Activated CD8-positive, alpha-beta T cell treated with anti-CD3 and anti-CD28 coated beads for 36 hours (primary cell): ENCODE measurements around the gene PATE2. TPM values are rescaled to one million over a fixed set of nuclear protein-coding genes. Genes with fewer than 3 reads are reported as not detected.

Source experiments
- ATAC-seq: fragments of 200-7000 bp; cut with Tn5 transposase; one replicate; pipeline ENCODE4 v1.10.0; 2021; ENCODE audit warnings: mild to moderate bottlenecking, moderate library complexity
- CTCF ChIA-PET: fragments of 350-600 bp; sonication (Branson Sonifier 250); formaldehyde crosslinking; loops from one replicate; lab custom pipeline; 2021; ENCODE audit warnings: antibody characterized with exemption; lab: Charles Lee
- POLR2A ChIA-PET: fragments of 350-600 bp; sonication (Branson Sonifier 250); formaldehyde crosslinking; loops from one replicate; lab custom pipeline; 2021; ENCODE audit warnings: antibody characterized with exemption; lab: Charles Lee
- DNase-seq: peaks from one replicate; pipeline ENCODE4 v3.0.0-alpha.2; 2020
- H3K27ac Mint-ChIP-seq: one replicate; pipeline ENCODE4 v1.8.0; 2021; ENCODE audit warnings: mild to moderate bottlenecking, mixed read lengths
- H3K27me3 Mint-ChIP-seq: one replicate; pipeline ENCODE4 v1.8.0; 2021; ENCODE audit warnings: mixed read lengths
- H3K36me3 Mint-ChIP-seq: one replicate; pipeline ENCODE4 v1.8.0; 2021; ENCODE audit warnings: low read depth, mixed read lengths
- H3K4me1 Mint-ChIP-seq: one replicate; pipeline ENCODE4 v1.8.0; 2021; ENCODE audit warnings: low read depth, mixed read lengths
- H3K4me3 Mint-ChIP-seq: one replicate; pipeline ENCODE4 v1.8.0; 2021; ENCODE audit warnings: mild to moderate bottlenecking, moderate library complexity, mixed read lengths
- H3K9me3 Mint-ChIP-seq: one replicate; pipeline ENCODE4 v1.8.0; 2021; ENCODE audit warnings: mixed read lengths
- intact Hi-C: fragments of 100-400 bp; cut with micrococcal nuclease; formaldehyde crosslinking; loops from one replicate; pipeline ENCODE4 v1.10.0; 2022
- total RNA-seq, 2 experiments: library from RNA; stranded (reverse); gene quantifications; one replicate each; pipeline ENCODE4 v1.2.3, GENCODE V29; 2021
- TF ChIP-seq, protein P1 (sequence below): fragments of 200-600 bp; IDR thresholded peaks from one replicate; pipeline ENCODE4 v1.8.0; 2022; ENCODE audit warnings: antibody characterized with exemption, mild to moderate bottlenecking

The PATE2 gene
- not detected for total RNA-seq

DNA sequence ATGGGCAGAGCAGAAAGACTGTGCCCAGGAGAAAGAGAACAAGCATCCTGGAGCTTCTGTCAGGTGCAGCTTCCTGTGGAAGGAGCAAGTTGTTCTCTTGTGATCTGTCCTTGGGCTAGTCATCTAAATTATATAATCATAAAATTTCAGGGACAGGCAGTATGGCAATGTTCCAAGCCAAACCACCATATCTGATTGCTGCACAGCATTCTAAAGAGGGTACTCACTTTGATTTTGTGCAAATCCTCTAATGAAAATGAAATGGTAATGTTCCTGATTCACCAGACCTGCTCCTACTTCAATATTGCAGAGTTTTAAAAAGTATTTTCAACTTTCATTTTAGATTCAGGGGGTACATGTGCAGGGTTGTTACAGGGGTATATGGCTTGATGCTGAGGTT, at the start of gene PATE2:
TSS of gene PATE2 (minus strand) at position 101 of the 400 bp plus-strand sequence. CDS start at position 46, 55 bp downstream.
- TF ChIP-seq, protein P1, sequence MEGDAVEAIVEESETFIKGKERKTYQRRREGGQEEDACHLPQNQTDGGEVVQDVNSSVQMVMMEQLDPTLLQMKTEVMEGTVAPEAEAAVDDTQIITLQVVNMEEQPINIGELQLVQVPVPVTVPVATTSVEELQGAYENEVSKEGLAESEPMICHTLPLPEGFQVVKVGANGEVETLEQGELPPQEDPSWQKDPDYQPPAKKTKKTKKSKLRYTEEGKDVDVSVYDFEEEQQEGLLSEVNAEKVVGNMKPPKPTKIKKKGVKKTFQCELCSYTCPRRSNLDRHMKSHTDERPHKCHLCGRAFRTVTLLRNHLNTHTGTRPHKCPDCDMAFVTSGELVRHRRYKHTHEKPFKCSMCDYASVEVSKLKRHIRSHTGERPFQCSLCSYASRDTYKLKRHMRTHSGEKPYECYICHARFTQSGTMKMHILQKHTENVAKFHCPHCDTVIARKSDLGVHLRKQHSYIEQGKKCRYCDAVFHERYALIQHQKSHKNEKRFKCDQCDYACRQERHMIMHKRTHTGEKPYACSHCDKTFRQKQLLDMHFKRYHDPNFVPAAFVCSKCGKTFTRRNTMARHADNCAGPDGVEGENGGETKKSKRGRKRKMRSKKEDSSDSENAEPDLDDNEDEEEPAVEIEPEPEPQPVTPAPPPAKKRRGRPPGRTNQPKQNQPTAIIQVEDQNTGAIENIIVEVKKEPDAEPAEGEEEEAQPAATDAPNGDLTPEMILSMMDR: no peak
- Mint-ChIP-seq H3K27ac (no peak within 1 kb of the TSS), H3K4me1 (no peaks in the 10 kb centered on the region), H3K4me3 (no peak within 1 kb of the TSS), H3K27me3 (peaks cover 22% of the 10 kb centered on the region), H3K9me3 (no peaks in the 10 kb centered on the region), H3K36me3 (no peaks in the 10 kb centered on the region)
- intact Hi-C loops: no loop called here
- CTCF ChIA-PET: no interaction called here
- POLR2A ChIA-PET: no interaction called here
- no peak for DNase-seq
- no peak for ATAC-seq

DNA sequence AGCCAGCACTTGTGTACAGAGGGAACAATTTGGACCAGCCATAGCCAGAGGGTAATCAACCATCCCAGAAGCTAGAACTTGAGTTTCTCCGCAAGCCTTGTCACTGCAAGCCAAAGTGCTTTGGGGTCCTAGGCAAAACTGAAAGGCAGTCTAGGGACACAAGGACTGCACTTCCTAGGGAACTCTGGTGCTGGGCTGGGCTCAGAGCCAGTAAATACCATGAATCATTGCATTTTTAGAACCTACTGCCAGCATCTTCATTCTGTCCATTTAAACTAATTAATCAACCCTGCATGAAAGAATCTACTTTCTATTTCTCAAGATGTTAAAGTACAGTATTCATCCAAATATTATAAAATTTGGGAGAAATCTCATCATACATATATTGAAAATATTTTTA, 29.3 kb upstream of the PATE2 start:
- CTCF ChIA-PET: no interaction called here
- no peaks in the 10 kb centered on the region for H3K36me3 Mint-ChIP-seq
- no peak for ATAC-seq
- peaks cover 6% of the 10 kb centered on the region for H3K9me3 Mint-ChIP-seq
- intact Hi-C loops: no loop called here
- DNase-seq: no peak
- no peak overlapping the region for H3K27ac Mint-ChIP-seq
- no peak overlapping the region for H3K4me3 Mint-ChIP-seq
- TF ChIP-seq, protein P1: no peak
- POLR2A ChIA-PET: no interaction called here
- no peaks in the 10 kb centered on the region for H3K27me3 Mint-ChIP-seq
- H3K4me1 Mint-ChIP-seq: no peaks in the 10 kb centered on the region

DNA sequence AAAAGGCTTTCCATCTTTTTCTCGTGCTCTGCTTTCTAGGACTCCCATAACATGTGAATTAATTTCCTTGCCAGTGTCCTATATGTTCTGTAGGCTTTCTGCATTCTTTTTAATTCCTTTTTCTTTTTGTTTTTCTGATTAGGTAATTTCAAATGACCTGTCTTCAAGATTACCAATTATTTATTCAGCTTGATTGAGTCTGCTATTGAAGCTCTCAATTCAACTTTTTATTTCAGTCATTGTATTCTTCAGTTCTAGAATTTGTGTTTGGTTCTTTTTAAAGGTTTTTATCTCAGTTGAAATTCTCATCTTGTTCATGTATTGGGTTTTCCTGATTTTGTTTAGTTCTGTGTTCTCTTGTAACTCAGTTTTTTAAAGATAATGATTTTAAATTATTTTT, 23.8 kb upstream of the PATE2 start:
- no peak overlapping the region for H3K27ac Mint-ChIP-seq
- H3K9me3 Mint-ChIP-seq: peaks cover 33% of the 10 kb centered on the region
- no peak overlapping the region for H3K4me3 Mint-ChIP-seq
- intact Hi-C loops: no loop called here
- TF ChIP-seq, protein P1: no peak
- H3K27me3 Mint-ChIP-seq: peaks cover 9% of the 10 kb centered on the region
- H3K4me1 Mint-ChIP-seq: no peaks in the 10 kb centered on the region
- POLR2A ChIA-PET: no interaction called here
- CTCF ChIA-PET: no interaction called here
- peaks cover 2% of the 10 kb centered on the region for H3K36me3 Mint-ChIP-seq
- ATAC-seq (no peak), DNase-seq (no peak)

DNA sequence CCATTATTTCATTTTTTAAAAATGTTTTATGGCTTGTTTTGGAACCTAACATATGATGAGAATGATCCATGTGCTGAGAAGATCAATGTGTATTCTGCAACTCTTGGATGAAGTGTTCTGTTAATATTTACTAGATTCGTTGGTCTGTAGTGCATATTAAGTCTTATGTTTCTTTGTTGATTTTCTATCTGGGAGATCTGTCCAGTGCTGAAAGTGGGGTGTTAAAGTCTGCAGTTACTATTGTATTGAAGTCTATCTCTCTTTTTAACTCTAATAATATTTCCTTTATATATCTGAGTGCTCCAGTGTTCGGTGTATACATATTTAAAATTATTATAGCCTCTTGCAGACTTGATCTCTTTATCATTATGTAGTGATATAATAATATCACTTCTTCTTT, 21.2 kb upstream of the PATE2 start:
- ATAC-seq (no peak), DNase-seq (no peak)
- intact Hi-C loops: no loop called here
- Mint-ChIP-seq H3K4me3 (no peak overlapping the region), H3K36me3 (peaks cover 2% of the 10 kb centered on the region), H3K27me3 (peaks cover 16% of the 10 kb centered on the region), H3K27ac (no peak overlapping the region), H3K9me3 (peaks cover 43% of the 10 kb centered on the region), H3K4me1 (no peaks in the 10 kb centered on the region)
- ChIA-PET CTCF (no interaction called here), POLR2A (no interaction called here)
- TF ChIP-seq, protein P1: no peak

DNA sequence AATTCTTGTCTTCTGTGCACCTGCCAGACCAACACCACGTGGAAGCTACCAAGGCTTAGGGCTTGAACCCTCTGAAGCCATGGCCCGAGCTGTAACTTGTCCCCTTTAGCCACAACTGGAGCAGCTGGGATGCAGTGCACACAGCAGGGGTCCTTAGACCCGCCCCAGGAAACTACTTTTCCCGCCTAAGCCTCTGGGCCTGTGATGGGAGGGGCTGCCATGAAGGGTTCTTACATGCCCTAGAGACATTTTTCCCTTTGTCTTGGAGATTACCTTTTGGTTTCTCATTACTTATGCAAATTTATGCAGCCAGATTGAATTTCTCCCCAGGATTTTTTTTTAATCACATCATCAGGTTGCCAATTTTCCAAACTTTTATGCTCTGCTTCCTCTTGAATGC, 19.0 kb upstream of the PATE2 start:
- no peak for ATAC-seq
- Mint-ChIP-seq H3K4me3 (no peak overlapping the region), H3K27ac (no peak overlapping the region), H3K9me3 (peaks cover 40% of the 10 kb centered on the region), H3K36me3 (peaks cover 2% of the 10 kb centered on the region), H3K4me1 (no peaks in the 10 kb centered on the region), H3K27me3 (peaks cover 16% of the 10 kb centered on the region)
- intact Hi-C loops: no loop called here
- TF ChIP-seq, protein P1: no peak
- ChIA-PET POLR2A (no interaction called here), CTCF (no interaction called here)
- no peak for DNase-seq
